ENCODE measurements around the gene MARCHF11.

MARCHF11 gene

DNA sequence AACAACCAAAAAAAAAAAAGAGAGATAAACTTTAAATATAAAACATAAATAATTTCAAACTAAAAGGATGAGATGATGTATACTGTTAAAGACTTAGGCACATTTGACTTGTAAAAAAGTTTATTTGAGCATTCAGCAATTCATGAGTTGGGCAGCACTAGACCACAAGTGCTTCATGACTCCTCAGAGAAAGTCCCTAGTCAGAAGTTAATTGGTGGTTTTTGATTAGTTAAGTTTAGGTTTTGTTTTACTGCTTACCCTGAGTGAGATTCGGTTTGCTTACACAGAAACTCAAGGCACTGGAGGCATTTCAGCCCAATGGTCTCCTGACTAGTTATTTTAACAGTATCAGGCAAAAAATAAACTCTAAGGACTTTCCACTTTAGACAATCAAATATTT, 129.2 kb downstream of the MARCHF11 start:
- no peak for DNase-seq

DNA sequence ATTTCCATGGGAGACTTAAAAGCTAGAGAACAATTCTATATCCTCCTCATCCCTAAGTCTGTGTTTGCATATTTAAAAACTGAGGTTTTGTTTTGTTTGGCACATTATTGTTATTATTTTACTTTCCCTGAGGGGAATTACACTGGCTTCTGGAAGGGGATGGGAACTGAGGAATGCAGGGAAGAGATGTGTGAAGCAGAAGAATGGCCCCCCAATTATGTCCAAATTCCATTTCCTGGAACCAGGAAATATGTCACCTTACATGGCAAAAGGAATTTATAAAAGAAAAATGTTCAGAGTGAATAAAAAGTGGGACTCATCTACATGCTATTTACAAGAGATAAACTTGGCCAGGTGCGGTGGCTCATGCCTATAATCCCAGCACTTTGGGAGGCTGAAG, 129.8 kb downstream of the MARCHF11 start:
- DNase-seq = no peak

- no peak for DNase-seq
Observed at GRCh38 chr5:16048132-16048531, 131.5 kb downstream of the MARCHF11 start.

DNA sequence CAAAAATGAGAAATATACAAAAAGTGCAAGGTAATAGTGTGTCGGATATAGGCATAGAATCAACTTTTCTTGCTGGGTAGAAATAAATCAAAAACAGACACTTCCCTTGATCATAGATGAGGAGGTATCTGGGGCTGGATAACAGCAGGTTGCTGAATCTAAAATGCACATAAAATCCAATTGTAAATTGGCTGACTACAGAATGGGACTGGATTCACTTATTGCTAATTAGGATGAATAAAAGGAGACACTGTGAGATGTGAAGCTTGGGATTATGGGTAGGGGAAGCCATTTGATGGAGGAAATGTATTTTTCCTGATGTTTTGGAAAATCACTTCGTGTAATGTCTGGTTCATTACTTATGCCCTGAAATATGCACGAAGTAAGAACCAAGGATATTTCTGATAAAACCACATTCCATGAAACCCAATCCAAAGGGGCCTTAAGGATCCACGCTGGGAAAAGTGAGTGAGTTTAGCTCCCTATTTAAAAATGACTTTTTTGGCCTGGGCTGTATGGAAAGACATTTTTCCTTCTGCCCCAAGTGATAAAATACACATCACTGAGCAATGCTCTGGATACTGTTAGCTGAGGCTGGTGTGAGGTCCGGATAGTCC, 136.1 kb downstream of the MARCHF11 start:
- DNase-seq = no peak

GRCh38 chr5:16037121-16037845, 142.3 kb downstream of the MARCHF11 start:
- no peak for DNase-seq

- DNase-seq = no peak
Observed at GRCh38 chr5:16034319-16035001, 145.1 kb downstream of the MARCHF11 start.

DNA sequence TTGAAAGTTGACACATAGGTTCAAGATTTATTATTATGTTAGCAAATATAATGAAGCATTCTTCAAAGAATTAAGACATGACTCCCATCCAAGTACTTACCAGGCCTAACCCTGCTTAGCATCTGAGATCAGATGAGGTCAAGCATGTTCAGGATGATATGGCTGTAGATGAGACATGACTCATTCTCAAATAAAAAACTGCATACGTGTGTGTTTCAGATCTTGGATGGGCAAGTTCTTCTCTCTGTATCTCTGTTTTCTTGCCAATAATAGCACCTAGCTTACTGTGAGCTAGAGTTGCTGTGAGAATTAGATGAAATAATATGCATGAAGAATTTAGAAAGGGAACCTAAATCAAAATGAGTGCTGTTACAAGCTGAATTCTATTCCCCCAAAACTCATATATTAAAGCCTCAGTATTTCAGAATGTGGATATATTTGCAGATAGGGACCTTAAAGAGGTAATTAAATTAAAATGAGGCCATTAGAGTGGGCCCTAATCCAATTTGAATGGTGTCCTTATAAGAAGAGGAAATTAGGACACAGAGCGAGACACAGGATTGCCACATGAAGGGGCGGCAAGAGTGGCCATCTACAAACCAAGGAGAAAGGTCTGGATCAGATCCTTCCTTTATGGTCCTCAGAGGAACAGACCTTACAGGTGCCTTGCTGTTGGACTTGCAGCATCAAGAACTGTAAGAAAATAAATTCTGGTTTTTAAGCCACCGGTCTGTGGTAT, 146.2 kb downstream of the MARCHF11 start:
- no peak for DNase-seq

DNA sequence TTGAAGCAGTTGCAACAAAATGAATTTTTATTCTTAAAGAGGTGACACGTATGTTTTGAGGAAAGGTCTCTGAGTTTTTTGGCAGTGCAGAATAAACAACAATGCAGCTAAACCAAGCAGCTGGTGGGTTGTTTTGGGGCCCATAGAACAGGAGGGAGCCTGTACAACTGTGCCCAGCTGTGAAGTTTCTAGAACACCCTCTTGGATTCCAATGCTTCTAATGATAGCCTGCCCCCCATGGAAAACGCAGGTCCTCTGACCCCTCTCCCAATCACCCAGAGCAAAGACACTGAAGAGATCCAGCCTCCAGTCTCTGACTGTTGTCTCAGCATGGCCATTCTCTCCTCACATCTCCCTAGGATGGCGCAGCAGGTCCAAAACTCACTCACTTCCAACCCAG, 150.9 kb downstream of the MARCHF11 start:
- DNase-seq = no peak

DNA sequence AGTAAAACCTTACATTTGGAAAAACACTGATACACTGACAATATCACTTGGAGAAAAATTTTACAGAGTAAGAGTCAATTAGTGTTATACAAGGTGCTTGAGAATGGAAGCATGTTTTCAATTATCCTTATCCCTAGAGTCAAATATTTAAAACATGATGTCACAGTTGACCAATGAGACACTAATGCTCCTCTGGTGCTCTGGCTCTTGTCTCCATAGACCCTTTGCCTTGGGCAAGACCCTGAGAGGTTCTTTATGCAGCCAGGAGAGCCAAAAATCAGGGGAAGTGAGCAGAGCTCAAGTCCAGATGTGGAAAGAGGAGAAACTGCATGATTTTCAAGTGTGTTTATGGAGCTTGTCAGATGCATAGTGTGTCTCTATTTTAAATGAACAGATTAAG, 153.9 kb downstream of the MARCHF11 start:
- no peak for DNase-seq

DNA sequence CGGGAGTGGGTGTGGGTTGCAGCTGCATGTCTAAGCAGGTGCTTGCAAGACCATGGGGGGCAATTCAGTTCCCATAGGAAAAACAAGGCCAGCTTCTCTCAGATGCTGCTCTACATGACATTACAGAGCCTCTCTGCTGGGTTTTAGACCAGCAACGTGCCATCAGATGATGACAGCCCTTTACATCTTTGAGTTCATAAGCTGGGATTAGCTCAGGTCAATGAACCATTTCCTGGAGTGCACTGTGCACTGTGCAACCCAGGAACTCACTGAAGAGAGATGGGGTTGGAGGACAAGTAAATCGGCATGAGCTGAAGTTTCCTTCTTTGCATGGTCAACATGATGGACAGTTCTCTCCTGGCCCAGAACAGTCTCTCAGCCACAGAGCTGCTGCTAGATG, 160.6 kb downstream of the MARCHF11 start:
- no peak for DNase-seq

DNA sequence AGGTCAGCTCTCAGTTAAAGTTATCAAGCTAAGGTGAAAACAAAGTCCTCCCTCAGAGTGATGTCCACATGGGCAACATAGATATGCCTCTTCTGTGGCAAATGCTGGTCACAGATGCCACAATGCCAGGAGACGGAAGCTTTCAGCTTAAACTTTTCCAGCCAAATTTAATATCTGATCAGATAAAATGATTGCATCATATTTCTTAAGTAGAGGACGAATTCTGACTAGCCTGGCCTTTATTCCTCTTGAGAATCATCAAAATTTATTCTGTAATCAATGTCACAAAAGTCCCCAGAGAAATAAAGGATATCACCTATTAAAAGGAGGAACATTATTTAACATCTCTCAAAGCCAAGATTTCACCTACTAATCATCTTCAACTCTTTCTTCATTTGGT, 161.9 kb downstream of the MARCHF11 start:
- DNase-seq = no peak
